ENCODE data around the gene MYO5A. TPM values are rescaled to one million over a fixed set of nuclear protein-coding genes. Genes with fewer than 3 reads are reported as not detected.
"Not testable (repeated sequence)": the region's sequence is repeated elsewhere in the genome, so short reads cannot be mapped to it uniquely, and the experiment has no call there.

The MYO5A gene
- polyA plus RNA-seq, 1 donor (not counting 4 experiments of a cell fraction or from before 2014, with no cell fraction given), result 53.8 TPM

DNA sequence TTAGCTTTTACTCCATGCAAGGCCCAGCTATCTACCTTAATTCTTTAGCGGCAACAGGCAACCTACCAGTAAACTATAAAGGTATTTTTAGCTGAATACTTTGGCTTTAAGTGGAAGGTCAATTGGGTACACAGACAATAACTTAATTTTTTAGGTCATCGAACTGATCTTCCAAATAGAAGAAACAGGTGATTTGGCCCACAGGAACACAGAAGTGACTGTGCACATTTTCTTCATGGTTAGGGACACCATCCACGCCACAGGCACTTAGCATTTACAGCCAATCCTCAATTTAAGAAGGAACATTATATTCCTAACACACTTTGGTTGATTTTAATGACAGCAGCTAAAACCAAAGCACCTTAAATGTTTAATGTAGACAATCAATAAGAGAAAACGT, 38.2 kb upstream of the MYO5A start:
- TF ChIP-seq CTCF (optimal IDR thresholded peaks at IDR 0.05 in 1 of 3, IDR thresholded peaks at IDR 0.05 in 1 of 3, conservative IDR thresholded peaks at IDR 0.05 in 1 of 3; ENCODE audit: extremely low read depth in 1 of 3, insufficient read depth in 2 of 3, low read length in 3 of 3) (no peak), EZH2 (IDR thresholded peaks at IDR 0.05; ENCODE audit: low read length) (no peak)
- peak overlapping the region; percentile 97 for H3K4me2 ChIP-seq (ENCODE audit: control insufficient read depth, extremely low read depth, insufficient read depth, low read depth, low read length)
- no peaks in the 10 kb centered on the region for H3K9me1 ChIP-seq (ENCODE audit: control insufficient read depth, extremely low read depth, insufficient read depth, low read length)
- peaks cover 8% of the 10 kb centered on the region for H3K4me1 ChIP-seq (ENCODE audit: control insufficient read depth, extremely low read depth, insufficient read depth, low read length)
- FAIRE-seq, result no peak
- H3K27ac ChIP-seq (ENCODE audit: control insufficient read depth, insufficient read depth, low read length), result peak overlapping the region; percentile 97
- peaks cover 68% of the 10 kb centered on the region for H3K79me2 ChIP-seq (ENCODE audit: control insufficient read depth, insufficient read depth, low read length)
- H3K36me3 ChIP-seq (ENCODE audit: control insufficient read depth in 2 of 2, extremely low read depth in 1 of 2, insufficient read depth in 2 of 2, low read length in 2 of 2), result peaks cover 0 to 4% of the 10 kb centered on the region in 2 experiments
- peaks cover 12% of the 10 kb centered on the region for H4K20me1 ChIP-seq (ENCODE audit: control insufficient read depth, extremely low read depth, insufficient read depth, low read length)
- peak overlapping the region; percentile 78 to 94 (median 89) for H3K4me3 ChIP-seq (ENCODE audit: control insufficient read depth in 2 of 3, extremely low read depth in 1 of 3, insufficient read depth in 2 of 3, low read depth in 1 of 3, low read length in 3 of 3)
- dilution Hi-C loops (cut with MboI; ENCODE audit: extremely low pct_ligation_motif_present, low sequenced_read_pairs), result no loop called here
- peak overlapping the region; percentile 98 for H3K9ac ChIP-seq (ENCODE audit: control insufficient read depth, extremely low read depth, insufficient read depth, low read length)
- no peaks in the 10 kb centered on the region for H3K27me3 ChIP-seq (ENCODE audit: control insufficient read depth, extremely low read depth, insufficient read depth, low read length)
- DNase-seq (ENCODE audit: low read depth, low spot score), result no peak
- H2AFZ ChIP-seq (ENCODE audit: control insufficient read depth, low read length), result no peak overlapping the region
- H3K9me3 ChIP-seq (ENCODE audit: control insufficient read depth, low read depth, low read length), result no peaks in the 10 kb centered on the region

DNA sequence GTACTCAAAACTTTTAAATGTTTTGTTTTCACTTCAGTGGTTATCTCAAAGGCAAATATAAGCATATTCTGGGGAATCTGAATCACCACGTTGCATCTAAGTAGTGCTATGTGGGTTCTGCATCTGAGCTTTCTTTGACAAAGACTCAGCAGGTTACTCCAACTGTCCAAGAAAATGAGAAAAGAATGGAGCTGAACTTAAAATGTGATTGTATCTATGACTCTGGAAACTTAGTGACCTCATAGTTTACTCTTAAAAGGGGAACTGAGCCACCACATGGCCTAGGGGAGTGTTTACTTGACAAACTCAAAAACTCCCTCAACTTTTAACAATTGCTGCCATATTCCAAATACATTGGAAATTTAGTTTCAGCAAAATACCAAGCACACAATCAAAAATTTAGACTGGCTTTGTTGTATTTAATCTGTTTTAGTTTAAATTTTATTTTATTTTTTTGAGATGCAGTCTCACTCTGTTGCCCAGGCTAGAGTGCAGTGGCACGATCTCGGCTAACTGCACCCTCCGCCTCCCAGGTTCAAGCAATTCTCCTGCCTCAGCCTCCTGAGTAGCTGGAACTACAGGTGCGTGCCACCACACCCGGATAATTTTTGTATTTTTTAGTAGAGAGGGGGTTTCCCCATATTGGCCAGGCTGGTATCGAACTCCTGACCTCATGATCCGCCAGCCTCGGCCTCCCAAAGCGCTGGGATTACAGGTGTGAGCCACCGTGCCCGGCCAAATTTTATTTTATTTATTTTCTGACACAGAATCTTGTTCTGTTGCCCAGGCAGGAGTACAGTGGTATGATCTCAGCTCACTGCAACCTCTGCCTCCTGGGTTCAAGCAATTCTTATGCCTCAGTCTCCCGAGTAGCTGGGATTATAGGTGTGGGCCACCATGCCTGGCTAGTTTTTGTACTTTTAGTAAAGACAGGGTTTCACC, 37.0 kb upstream of the MYO5A start:
- H2AFZ ChIP-seq (ENCODE audit: control insufficient read depth, low read length); H3K9me1 ChIP-seq (ENCODE audit: control insufficient read depth, extremely low read depth, insufficient read depth, low read length); dilution Hi-C loops (cut with MboI; ENCODE audit: extremely low pct_ligation_motif_present, low sequenced_read_pairs); H3K27ac ChIP-seq (ENCODE audit: control insufficient read depth, insufficient read depth, low read length); H3K36me3 ChIP-seq (ENCODE audit: control insufficient read depth in 2 of 2, extremely low read depth in 1 of 2, insufficient read depth in 2 of 2, low read length in 2 of 2); H3K9me3 ChIP-seq (ENCODE audit: control insufficient read depth, low read depth, low read length); DNase-seq (ENCODE audit: low read depth, low spot score); FAIRE-seq; H3K9ac ChIP-seq (ENCODE audit: control insufficient read depth, extremely low read depth, insufficient read depth, low read length); H3K4me3 ChIP-seq (ENCODE audit: control insufficient read depth in 2 of 3, extremely low read depth in 1 of 3, insufficient read depth in 2 of 3, low read depth in 1 of 3, low read length in 3 of 3); H3K27me3 ChIP-seq (ENCODE audit: control insufficient read depth, extremely low read depth, insufficient read depth, low read length): not testable (repeated sequence)
- H3K4me2 ChIP-seq (ENCODE audit: control insufficient read depth, extremely low read depth, insufficient read depth, low read depth, low read length), result peak overlapping the region; percentile 23
- H3K79me2 ChIP-seq (ENCODE audit: control insufficient read depth, insufficient read depth, low read length), result peaks cover 80% of the 10 kb centered on the region
- peaks cover 12% of the 10 kb centered on the region for H4K20me1 ChIP-seq (ENCODE audit: control insufficient read depth, extremely low read depth, insufficient read depth, low read length)
- peaks cover 11% of the 10 kb centered on the region for H3K4me1 ChIP-seq (ENCODE audit: control insufficient read depth, extremely low read depth, insufficient read depth, low read length)
